ELF-1 (cell line): ENCODE measurements around the gene PCARE.
"Not testable (repeated sequence)": the region's sequence is repeated elsewhere in the genome, so short reads cannot be mapped to it uniquely, and the experiment has no call there.

ENCODE experiments used
- DNase-seq: peaks from one replicate; pipeline ENCODE4 v3.0.0-alpha.2; 2016; ENCODE audit warnings: low read depth, low spot score

The PCARE gene

DNA sequence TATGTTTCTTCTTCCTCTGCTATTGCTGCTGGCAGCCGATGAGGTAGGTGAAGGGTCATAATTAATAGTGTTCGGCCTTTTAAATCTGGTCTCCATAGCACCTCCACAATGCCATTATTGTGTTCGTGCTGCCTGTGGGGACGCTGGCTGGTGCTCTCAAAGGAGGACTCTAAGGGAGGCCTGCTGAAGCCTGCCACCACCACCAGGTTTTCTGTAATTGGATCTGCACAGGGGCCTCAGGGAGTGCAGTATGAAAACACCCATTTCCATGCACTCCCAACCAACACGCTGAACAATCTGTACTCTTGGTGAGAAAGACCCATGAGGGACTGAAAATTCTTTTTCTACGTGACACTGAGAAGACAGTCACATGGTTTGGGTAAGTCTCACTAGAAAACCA is 23.2 kb upstream of the PCARE start:
- no peak for DNase-seq

GRCh38 chr2:29096969-29097368 is 22.6 kb upstream of the PCARE start:
- no peak for DNase-seq

- DNase-seq = not testable (repeated sequence)
These were observed 16.0 kb upstream of the PCARE start for GRCh38 chr2:29090311-29090710.

GRCh38 chr2:29084554-29084953 is 10.2 kb upstream of the PCARE start:
- no peak for DNase-seq

- no peak for DNase-seq
These were observed 8.6 kb upstream of the PCARE start for GRCh38 chr2:29082804-29083495.

DNA sequence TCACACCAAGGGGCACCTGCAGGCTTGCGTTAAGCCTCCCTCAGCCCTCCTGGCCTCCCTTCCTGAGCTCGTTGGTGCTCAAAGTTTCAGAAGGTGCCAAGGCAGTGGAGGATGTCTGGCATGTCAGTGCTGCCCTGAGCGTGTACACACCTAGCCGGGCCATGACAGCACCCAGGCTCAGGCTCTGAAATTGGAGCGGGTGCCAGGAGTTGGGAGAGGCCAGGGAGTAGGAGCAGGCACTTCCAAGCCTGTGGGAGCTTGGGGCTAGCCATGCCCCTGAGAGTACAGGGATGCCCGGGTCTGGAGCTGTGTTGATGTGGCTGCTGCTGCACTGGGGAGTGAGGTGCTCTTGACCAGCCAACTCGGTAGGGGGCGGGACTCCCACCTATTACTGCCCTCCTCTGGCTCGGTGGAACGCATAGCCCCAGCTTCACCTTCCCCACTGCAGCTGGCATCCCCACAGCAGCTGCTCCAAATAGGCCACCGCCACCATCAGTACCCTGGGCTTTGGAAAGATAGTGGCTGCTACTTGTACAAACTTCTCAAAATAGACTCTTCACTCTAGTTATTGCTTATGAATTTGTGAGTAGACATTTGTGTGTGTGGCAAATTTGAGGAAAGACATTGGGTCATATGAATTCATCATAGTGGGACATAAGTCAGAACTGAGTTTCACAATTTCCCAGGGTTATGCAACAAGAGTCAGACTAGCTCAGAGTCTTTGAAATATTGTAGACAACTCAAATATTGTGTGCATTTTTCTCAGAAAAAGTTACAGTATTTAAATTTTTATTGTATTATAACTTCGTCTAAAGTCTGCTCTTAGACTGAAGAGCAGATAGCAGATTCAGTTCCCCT is 6.8 kb upstream of the PCARE start:
- DNase-seq = no peak

DNA sequence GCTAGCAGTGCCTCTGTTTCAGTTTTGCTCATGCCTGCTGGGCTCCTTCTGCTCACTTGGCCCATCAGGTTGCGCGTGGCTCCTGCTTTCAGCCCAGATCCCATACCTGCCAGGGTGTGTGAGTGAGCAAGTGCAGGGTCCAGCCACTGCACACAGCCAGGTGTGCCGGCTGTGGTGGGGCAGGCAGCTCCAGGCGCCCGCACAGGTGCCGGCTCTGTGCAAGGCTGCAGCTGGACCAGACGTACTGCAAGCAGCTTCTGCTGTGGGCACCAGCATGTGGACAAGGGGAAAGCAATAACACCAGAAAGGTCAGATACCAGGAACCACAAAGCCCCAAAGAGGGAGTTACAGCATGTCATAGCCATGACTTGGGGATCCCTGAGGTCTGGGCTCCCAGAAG is 5.6 kb upstream of the PCARE start:
- no peak for DNase-seq

- no peak for DNase-seq
These were observed 1.8 kb upstream of the PCARE start for GRCh38 chr2:29075894-29076705.

DNA sequence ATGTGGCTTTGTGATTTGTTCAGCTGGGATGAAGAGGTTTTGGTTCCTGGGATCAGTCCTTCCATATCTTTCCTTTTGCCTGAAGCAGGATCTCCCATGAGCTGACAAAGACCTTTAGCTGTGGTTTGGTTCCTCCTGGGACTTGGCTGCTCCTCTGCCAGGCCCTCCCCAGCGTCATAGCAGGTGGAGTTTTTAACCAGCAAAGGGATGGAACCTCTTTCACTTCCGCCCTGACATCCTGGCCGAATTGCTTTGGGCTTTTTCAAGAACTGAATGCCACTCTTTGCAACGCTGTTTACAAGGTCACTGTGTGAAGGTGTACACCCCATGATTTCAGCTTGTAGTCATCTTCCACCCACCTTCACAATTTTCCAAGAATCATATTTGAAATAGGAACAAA is 390 bp downstream of the PCARE start:
- DNase-seq = no peak

DNA sequence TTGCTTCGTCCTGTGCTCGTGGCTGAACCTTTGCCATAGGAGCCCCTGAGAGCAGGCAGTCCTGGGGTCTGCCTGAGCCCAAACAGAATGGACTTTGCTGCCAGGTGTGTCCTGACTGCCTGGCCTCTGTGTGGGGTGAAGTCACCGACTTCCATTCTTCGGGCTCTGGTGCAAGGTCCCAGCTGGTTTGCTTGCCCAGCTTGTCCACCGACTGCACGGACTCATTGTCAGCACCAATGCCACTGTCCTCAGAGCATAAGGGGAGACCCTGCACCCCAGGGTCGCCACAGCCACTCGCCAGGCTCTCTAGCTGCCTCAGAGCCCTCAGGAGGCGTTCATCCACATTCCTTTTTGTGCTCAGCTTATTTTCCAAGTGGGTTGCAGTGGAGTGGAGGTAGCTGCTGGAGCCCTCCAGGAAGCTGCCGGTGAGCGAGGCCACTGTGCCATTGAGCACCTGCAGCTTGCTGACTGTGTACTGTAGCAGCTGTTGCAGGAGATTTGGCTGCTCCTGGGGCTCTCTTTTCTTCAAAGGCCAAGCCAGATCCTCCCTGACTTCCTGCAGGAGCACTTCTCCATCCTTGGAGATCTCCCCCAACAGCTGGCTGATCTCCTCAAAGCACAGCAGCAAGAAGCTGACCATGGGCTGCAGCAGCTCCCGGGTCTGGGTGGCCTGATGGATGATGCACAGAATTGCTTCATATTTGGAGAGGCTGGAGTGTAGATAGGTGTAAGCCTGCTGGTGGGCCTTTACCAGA is 1.2 kb downstream of the PCARE start:
- DNase-seq = no peak

DNA sequence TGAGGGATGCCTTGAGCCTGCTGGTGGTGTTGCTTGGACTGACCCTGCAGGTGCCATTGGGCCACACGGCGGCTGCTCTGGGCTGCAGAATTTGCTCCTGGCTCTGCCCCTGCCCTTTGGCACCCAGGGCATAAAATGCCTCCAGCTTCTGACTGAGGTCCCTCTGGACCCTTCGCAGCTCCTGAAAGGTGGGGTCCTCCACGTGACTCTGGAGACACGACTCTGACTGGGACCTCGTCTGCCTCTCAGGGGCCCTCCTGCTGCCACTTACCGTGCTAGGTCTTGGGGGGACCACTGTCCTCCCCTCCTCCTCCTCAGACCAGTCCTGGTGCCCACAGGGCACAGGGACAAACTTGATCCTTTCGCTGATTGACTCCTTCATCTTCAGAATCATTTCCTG is 2.1 kb downstream of the PCARE start:
- DNase-seq = no peak

- no peak for DNase-seq
These were observed 3.0 kb downstream of the PCARE start for GRCh38 chr2:29071032-29071975.

- DNase-seq = no peak
These were observed 3.8 kb downstream of the PCARE start for GRCh38 chr2:29070526-29070925.

DNA sequence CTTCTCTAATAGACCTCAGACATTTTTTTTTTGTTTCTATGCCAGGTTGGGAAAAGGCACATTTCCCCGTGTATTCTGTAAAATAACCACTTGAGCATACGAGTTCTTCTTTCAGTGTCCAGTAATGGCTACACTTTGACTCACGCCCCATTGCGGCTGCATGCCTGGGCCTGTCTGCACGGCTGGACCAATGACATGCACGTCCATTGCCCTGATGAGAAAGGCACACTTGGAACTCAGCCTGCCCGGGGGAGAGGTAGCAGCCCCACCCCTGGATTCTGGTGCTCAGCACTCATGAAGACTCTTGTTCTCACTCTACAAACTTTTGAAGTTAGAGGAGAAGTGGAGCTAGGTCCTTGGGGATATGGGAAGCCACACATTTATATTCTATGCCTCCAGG is 5.8 kb downstream of the PCARE start:
- no peak for DNase-seq

DNA sequence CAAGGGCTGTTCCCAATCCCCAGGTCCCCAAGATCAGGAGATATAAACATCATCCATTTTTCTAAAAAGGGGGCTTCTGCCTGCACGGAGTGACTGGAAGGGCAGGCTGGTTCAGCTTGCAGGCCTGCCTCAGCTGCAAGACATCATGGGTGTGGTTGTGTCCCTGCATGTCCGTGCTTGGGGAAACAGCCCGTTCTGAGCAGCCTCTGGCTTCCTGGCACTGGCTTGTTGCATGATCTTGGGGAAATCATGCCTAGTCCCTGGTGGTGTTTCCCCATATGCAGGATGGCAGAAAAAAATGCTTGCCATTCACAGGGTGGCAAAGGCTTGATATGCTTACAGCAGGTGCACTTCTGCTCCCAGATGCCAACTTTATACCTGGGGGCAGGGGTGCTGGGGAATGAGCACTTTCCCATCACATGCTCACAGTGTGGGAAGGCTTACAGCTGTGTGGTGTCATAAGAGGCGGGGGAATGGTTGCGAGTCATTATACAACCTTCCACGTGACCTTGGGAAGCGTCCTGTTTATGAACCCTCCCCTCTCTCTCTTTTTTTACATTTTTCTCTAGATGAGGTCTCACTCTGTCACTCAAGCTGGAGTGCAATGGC is 7.2 kb downstream of the PCARE start:
- no peak for DNase-seq

DNA sequence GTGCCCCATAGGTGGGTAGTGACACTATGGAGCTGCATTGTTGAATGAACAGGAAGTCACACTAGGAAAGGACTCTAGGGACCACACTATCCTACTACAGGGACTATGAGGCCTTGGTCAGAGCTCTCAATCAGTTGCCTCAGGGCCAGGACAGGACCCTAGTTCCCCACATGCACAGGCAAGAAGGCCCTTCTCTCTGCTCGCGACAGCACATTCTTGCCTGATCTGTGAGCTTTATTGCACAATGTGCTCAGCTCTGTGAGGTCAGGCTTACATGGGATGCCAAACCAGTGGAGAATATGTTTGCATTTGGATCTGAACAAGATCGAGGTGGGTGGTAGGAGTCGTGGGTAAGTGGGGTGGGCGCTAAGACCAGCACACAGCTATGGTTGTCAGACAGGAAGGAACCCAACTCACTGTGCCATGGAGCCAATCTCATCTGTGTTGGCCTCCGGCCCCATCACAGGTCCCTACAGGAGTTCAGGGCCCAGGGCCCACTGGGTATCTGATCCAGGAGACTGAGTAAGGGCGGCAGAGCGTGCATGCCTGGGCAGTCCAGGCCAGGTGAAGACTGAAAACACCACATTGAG is 8.0 kb downstream of the PCARE start:
- DNase-seq = no peak

- no peak for DNase-seq
These were observed 9.1 kb downstream of the PCARE start for GRCh38 chr2:29065068-29065811.

DNA sequence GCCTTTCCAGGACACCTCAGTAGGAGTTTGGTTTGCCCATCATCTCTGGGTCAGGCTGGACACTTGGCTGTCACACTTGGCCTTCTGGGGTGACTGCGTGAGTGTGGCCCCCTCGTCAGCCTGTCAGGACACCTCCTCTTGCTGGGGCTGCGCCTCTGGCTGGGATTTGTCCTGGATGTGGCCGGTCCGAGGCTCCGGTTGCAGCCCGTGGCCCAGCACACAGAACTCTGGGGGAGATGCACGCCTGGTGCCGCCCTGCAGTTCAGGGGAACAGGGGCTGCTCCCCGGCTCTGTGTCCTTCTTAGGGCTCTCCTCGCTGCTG is 9.6 kb downstream of the PCARE start:
- no peak for DNase-seq

DNA sequence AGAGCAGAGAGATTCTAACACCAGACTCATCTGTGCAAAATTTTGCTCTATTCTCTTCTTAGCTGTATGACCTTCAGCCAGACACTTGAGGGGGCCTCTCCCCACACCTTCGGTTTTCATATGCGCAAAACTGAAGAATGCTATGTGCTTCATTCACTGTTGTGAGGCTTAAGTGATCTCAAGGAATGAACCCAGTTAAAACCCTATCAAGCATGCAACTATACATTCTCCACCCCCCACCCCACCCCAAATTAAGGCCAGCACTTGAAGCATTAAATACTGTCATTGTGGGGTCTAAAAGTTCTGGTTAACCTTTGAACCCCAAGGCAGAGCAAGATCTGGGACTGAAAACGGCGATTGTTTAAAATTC is 10.0 kb downstream of the PCARE start:
- no peak for DNase-seq
